MCF 10A (cell line): ENCODE results near the gene FBLN2. TPM values are rescaled to one million over a fixed set of nuclear protein-coding genes. Genes with fewer than 3 reads are reported as not detected.

ENCODE experiments used
- BruUV-seq: library from RNA; stranded (reverse); fragments of 400-500 nt; replicated peaks from 2 replicates; lab custom pipeline; 2021; lab: Mats Ljungman, UMichigan
- CTCF ChIA-PET: fragments of 300-600 bp; sonication (Branson Sonifier 250); formaldehyde crosslinking; extraction: SDS; loops from one replicate; lab custom pipeline; 2021; ENCODE audit warnings: antibody characterized with exemption, inconsistent platforms; lab: Yijun Ruan, JAX
- POLR2A ChIA-PET: fragments of 300-600, 350-650 bp; sonication (Branson Sonifier 250); formaldehyde crosslinking; extraction: SDS; loops from one replicate; lab custom pipeline; 2020; ENCODE audit warnings: antibody characterized with exemption, inconsistent platforms; lab: Yijun Ruan, JAX
- DNase-seq: peaks from one replicate; pipeline ENCODE4 v3.0.0-alpha.2; 2018; ENCODE audit not compliant: unreplicated experiment
- H3K27ac Mint-ChIP-seq: one replicate; pipeline ENCODE4 v1.8.0; 2022; ENCODE audit warnings: mild to moderate bottlenecking, low read depth, mixed read lengths; ENCODE audit not compliant: unreplicated experiment
- H3K27me3 Mint-ChIP-seq: one replicate; pipeline ENCODE4 v1.8.0; 2022; ENCODE audit warnings: mixed read lengths; ENCODE audit not compliant: insufficient read depth, unreplicated experiment
- H3K36me3 Mint-ChIP-seq: one replicate; pipeline ENCODE4 v1.8.0; 2022; ENCODE audit warnings: mild to moderate bottlenecking, moderate library complexity, mixed read lengths; ENCODE audit not compliant: insufficient read depth, unreplicated experiment
- H3K4me1 Mint-ChIP-seq: one replicate; pipeline ENCODE4 v1.8.0; 2022; ENCODE audit warnings: mixed read lengths; ENCODE audit not compliant: insufficient read depth, unreplicated experiment
- H3K4me3 Mint-ChIP-seq: one replicate; pipeline ENCODE4 v1.8.0; 2022; ENCODE audit warnings: mild to moderate bottlenecking, moderate library complexity, mixed read lengths; ENCODE audit not compliant: unreplicated experiment
- H3K9me3 Mint-ChIP-seq: one replicate; pipeline ENCODE4 v1.8.0; 2022; ENCODE audit warnings: mixed read lengths; ENCODE audit not compliant: unreplicated experiment
- CTCF ChIP-seq: fragments of 200-600 bp; IDR thresholded peaks from one replicate; pipeline ENCODE4 v1.8.0; 2022; ENCODE audit warnings: antibody characterized with exemption, mild to moderate bottlenecking; ENCODE audit not compliant: unreplicated experiment
- intact Hi-C: fragments of 100-400 bp; cut with micrococcal nuclease; formaldehyde crosslinking; loops from 2 replicates; pipeline ENCODE4 v1.14.1; 2022
- total RNA-seq: library from RNA; stranded (reverse); gene quantifications from 2 replicates; pipeline ENCODE4 v1.2.3, GENCODE V29; 2022

The FBLN2 gene
- total RNA-seq, 1 experiment from 2014 or later = not detected

GRCh38 chr3:13529196-13530112 lies 19.5 kb upstream of the FBLN2 start:
- no peak overlapping the region for H3K4me3 Mint-ChIP-seq
- intact Hi-C loops = no loop called here
- no peak overlapping the region for H3K27ac Mint-ChIP-seq
- no peaks in the 10 kb centered on the region for H3K36me3 Mint-ChIP-seq
- POLR2A ChIA-PET = no interaction called here
- no peaks in the 10 kb centered on the region for H3K27me3 Mint-ChIP-seq
- peaks cover 49% of the 10 kb centered on the region for H3K4me1 Mint-ChIP-seq
- BruUV-seq = no TSS peak
- no peak for DNase-seq
- CTCF ChIA-PET = interaction anchor here (0.7 kb wide), 2 partner anchors 34 to 351 kb away, joined by 3 to 4 read pairs; no protein-coding TSS in a partner anchor
- H3K9me3 Mint-ChIP-seq = no peaks in the 10 kb centered on the region
- TF ChIP-seq CTCF = no peak

- no TSS peak for BruUV-seq
- Mint-ChIP-seq H3K4me1 (peaks cover 44% of the 10 kb centered on the region), H3K9me3 (no peaks in the 10 kb centered on the region)
These were observed 18.5 kb upstream of the FBLN2 start for GRCh38 chr3:13530241-13531009.

GRCh38 chr3:13532085-13532484 lies 16.8 kb upstream of the FBLN2 start:
- DNase-seq = no peak
- no peak overlapping the region for H3K4me3 Mint-ChIP-seq
- ChIA-PET POLR2A (no interaction called here), CTCF (interaction anchor here (0.8 kb wide), 1 partner anchor 126 kb away, joined by 3 read pairs; no protein-coding TSS in a partner anchor)
- intact Hi-C loops = no loop called here
- H3K9me3 Mint-ChIP-seq = no peaks in the 10 kb centered on the region
- no peak overlapping the region for H3K27ac Mint-ChIP-seq
- no peaks in the 10 kb centered on the region for H3K27me3 Mint-ChIP-seq
- BruUV-seq = no TSS peak
- no peaks in the 10 kb centered on the region for H3K36me3 Mint-ChIP-seq
- TF ChIP-seq CTCF = no peak
- peaks cover 39% of the 10 kb centered on the region for H3K4me1 Mint-ChIP-seq

More at GRCh38 chr3:13530241-13531009, 18.5 kb upstream of the FBLN2 start:
- ChIA-PET POLR2A (interaction anchor here (0.7 kb wide), 1 partner anchor 120 kb away, joined by 3 read pairs; no protein-coding TSS in a partner anchor), CTCF (interaction anchor here (0.7 kb wide), 1 partner anchor 350 kb away, joined by 3 read pairs; no protein-coding TSS in a partner anchor)
- Mint-ChIP-seq H3K36me3 (no peaks in the 10 kb centered on the region), H3K27me3 (no peaks in the 10 kb centered on the region), H3K27ac (no peak overlapping the region), H3K4me3 (no peak overlapping the region)
- TF ChIP-seq CTCF = no peak
- DNase-seq = no peak
- intact Hi-C loops = no loop called here
